Kidney epithelial cell (primary cell): ENCODE measurements around the gene RPS29. TPM values are rescaled to one million over a fixed set of nuclear protein-coding genes. Genes with fewer than 3 reads are reported as not detected.
"Not testable (repeated sequence)": the region's sequence is repeated elsewhere in the genome, so short reads cannot be mapped to it uniquely, and the experiment has no call there.

Source experiments
- DNase-seq: peaks from one replicate; pipeline ENCODE4 v3.0.0-alpha.2; 2010; ENCODE audit warnings: low read depth
- H3K27me3 ChIP-seq: 2 replicates; pipeline ENCODE4 v1.6.0; 2011; ENCODE audit warnings: low read length; ENCODE audit not compliant: control insufficient read depth, insufficient read depth
- H3K36me3 ChIP-seq: 2 replicates; pipeline ENCODE4 v1.5.1; 2011; ENCODE audit warnings: low read length; ENCODE audit not compliant: control insufficient read depth, insufficient read depth
- H3K4me3 ChIP-seq: 2 replicates; pipeline ENCODE4 v1.5.1; 2011; ENCODE audit warnings: low read depth, mild to moderate bottlenecking, control low read depth, low read length
- CTCF ChIP-seq: IDR thresholded peaks from 2 replicates; pipeline ENCODE4 v1.5.1; 2011; ENCODE audit warnings: mild to moderate bottlenecking, moderate library complexity, low read length, control low read depth, inconsistent platforms; ENCODE audit not compliant: insufficient read depth, poor library complexity, severe bottlenecking
- total RNA-seq: library from RNA; depleted of rRNA; stranded (reverse); fragments of >200 nt; gene quantifications from 2 replicates; pipeline ENCODE4 v1.2.3, GENCODE V29; 2015

Gene RPS29
- total RNA-seq, 1 donor from 2014 or later, result 11,881 TPM

- Histone ChIP-seq H3K27me3 (no peaks in the 10 kb centered on the region), H3K4me3 (peak overlapping the region; percentile 93), H3K36me3 (no peaks in the 10 kb centered on the region)
- DNase-seq, result no peak
- no peak for TF ChIP-seq CTCF
These were observed 35.9 kb upstream of the RPS29 start for GRCh38 chr14:49622022-49622607.

GRCh38 chr14:49621114-49621881, 35.1 kb upstream of the RPS29 start:
- no peaks in the 10 kb centered on the region for H3K27me3 ChIP-seq
- DNase-seq, result no peak
- TF ChIP-seq CTCF, result no peak
- peak overlapping the region; percentile 93 for H3K4me3 ChIP-seq
- no peaks in the 10 kb centered on the region for H3K36me3 ChIP-seq

- Histone ChIP-seq H3K4me3 (peak within 1 kb of the TSS; percentile 93), H3K36me3 (no peaks in the 10 kb centered on the region), H3K27me3 (no peaks in the 10 kb centered on the region)
- peak; percentile 91 for DNase-seq
- peak; percentile 41 for TF ChIP-seq CTCF
These were observed 34.3 kb upstream of the RPS29 start, which contains the start of the genes MGAT2 and RPL36AL for GRCh38 chr14:49620182-49621113. TSS of gene MGAT2 (plus strand) at chr14:49620799. CDS start at chr14:49621269, 470 bp downstream. TSS of gene RPL36AL (minus strand) at chr14:49620626. CDS start at chr14:49619104, 1,522 bp downstream.

- peak overlapping the region; percentile 93 for H3K4me3 ChIP-seq
- no peaks in the 10 kb centered on the region for H3K36me3 ChIP-seq
- no peaks in the 10 kb centered on the region for H3K27me3 ChIP-seq
- TF ChIP-seq CTCF, result no peak
- DNase-seq, result no peak
These were observed 33.5 kb upstream of the RPS29 start for GRCh38 chr14:49619730-49620129.

GRCh38 chr14:49619273-49619672, 33.1 kb upstream of the RPS29 start:
- not testable (repeated sequence) for H3K36me3 ChIP-seq, H3K27me3 ChIP-seq, DNase-seq
- peak overlapping the region; percentile 93 for H3K4me3 ChIP-seq

- no peak for DNase-seq
- TF ChIP-seq CTCF, result no peak
- H3K36me3 ChIP-seq, result no peaks in the 10 kb centered on the region
- no peaks in the 10 kb centered on the region for H3K27me3 ChIP-seq
- no peak overlapping the region for H3K4me3 ChIP-seq
These were observed 31.8 kb upstream of the RPS29 start for GRCh38 chr14:49617852-49618519.
